Aorta (tissue), 5 donors: ENCODE measurements around the gene ZNF780A. TPM values are rescaled to one million over a fixed set of nuclear protein-coding genes. Genes with fewer than 3 reads are reported as not detected.
"Not testable (repeated sequence)": the region's sequence is repeated elsewhere in the genome, so short reads cannot be mapped to it uniquely, and the experiment has no call there.

Experiments used
- ATAC-seq: fragments of 200-7000 bp; cut with Tn5 transposase; one replicate; pipeline ENCODE4 v1.9.1; 2022; ENCODE audit warnings: moderate library complexity; ENCODE audit not compliant: low FRiP score
- DNase-seq, 2 donors: peaks; one replicate each; pipeline ENCODE4 v3.0.0-alpha.2; 2020
- H3K27ac ChIP-seq, 2 donors: one replicate each; pipeline ENCODE4 v1.5.1; 2013; ENCODE audit warnings: low read length in 2 of 2, mild to moderate bottlenecking in 2 of 2, moderate library complexity in 2 of 2, control low read depth in 1 of 2, inconsistent platforms in 1 of 2, low read depth in 1 of 2
- H3K27me3 ChIP-seq, 2 donors: one replicate each; pipeline ENCODE4 v1.6.1; 2013; ENCODE audit warnings: control low read depth in 1 of 2, low read length in 1 of 2, mild to moderate bottlenecking in 1 of 2, moderate library complexity in 1 of 2; ENCODE audit not compliant: insufficient read depth in 2 of 2, control insufficient read depth in 1 of 2
- H3K36me3 ChIP-seq, 2 donors: one replicate each; pipeline ENCODE4 v1.6.1; 2013; ENCODE audit warnings: control low read depth in 1 of 2, low read length in 1 of 2, mild to moderate bottlenecking in 1 of 2; ENCODE audit not compliant: insufficient read depth in 2 of 2, control insufficient read depth in 1 of 2
- H3K4me1 ChIP-seq, 2 donors: one replicate each; pipeline ENCODE4 v1.6.1; 2013; ENCODE audit warnings: low read length in 2 of 2, control low read depth in 1 of 2, mild to moderate bottlenecking in 1 of 2, moderate library complexity in 1 of 2; ENCODE audit not compliant: insufficient read depth in 2 of 2, control insufficient read depth in 1 of 2
- H3K4me3 ChIP-seq, 2 donors: one replicate each; pipeline ENCODE4 v1.5.1; 2013; ENCODE audit warnings: low read length in 2 of 2, control low read depth in 1 of 2, mild to moderate bottlenecking in 1 of 2
- H3K9me3 ChIP-seq: one replicate; pipeline ENCODE4 v1.6.1; 2013; ENCODE audit warnings: mild to moderate bottlenecking, low read length; ENCODE audit not compliant: control insufficient read depth
- WGBS, 2 donors: extraction: QIAGEN DNeasy Blood & Tissue Kit; methylation state at CpG; one replicate each; pipeline ENCODE4 v1.1.7; 2013; 5-methylcytosine and 5-hydroxymethylcytosine counted together
- intact Hi-C, 2 donors: fragments of 100-400 bp; cut with DNase I; formaldehyde crosslinking; loops; one replicate each; pipeline versions ENCODE4 v1.14.2 to v1.15.0; 2022
- polyA plus RNA-seq, 2 donors: library from polyadenylated mRNA; stranded (reverse); fragments of 200-250 nt; gene quantifications; one replicate each; pipeline ENCODE4 v1.2.3, GENCODE V29; 2013
- total RNA-seq, 2 donors: library from RNA; stranded (reverse); fragmentation: NEBNext Ultra II Directional; extraction: Animal tissue kit (Norgen Biotek cat#: 25700); gene quantifications; one replicate each; pipeline ENCODE4 v1.2.1, GENCODE V29; 2021
- donor health status: healthy with polysubstance abuse.
- donor health status: Bipolar disorder and iron deficiency.
- donor health status: DM: no; HTN: no; CAD: no.
- donor health status: DM: no; HTN: no; CAD: no.
- donor health status: DM: yes; HTN: yes; CAD: no.

ZNF780A gene
- total and polyA plus RNA-seq, 4 donors: 2.1 to 20.4 (median 9.6) TPM

DNA sequence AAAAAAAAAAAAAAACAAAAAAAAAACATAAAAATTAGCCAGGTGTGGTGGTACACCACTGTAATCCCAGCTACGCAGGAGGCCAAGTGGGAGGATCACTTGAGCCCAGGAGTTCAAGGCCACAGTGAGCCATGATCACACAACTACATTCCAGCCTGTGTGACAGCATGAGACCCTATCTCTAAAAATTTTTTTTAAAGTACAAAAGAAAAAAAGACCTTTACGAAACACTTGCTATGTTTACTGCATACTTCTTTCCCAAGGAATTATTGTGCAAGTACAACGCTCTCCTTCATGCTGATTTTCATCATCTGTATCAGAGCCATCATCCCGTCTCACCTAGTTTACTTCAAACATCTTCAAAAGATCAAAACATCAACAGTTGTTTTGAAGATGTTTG, 28.6 kb upstream of the ZNF780A start:
- intact Hi-C loops: no loop called here
- H3K36me3 ChIP-seq: no peaks in the 10 kb centered on the region
- H3K4me3 ChIP-seq: no peak overlapping the region
- no peaks in the 10 kb centered on the region for H3K4me1 ChIP-seq
- H3K9me3 ChIP-seq: no peaks in the 10 kb centered on the region
- DNase-seq (no peak), ATAC-seq (no peak)
- no peaks in the 10 kb centered on the region for H3K27me3 ChIP-seq
- no peak overlapping the region for H3K27ac ChIP-seq
- WGBS, 2 donors: 88 to 93% methylated on average over 4 of the region's 4 CpGs

DNA sequence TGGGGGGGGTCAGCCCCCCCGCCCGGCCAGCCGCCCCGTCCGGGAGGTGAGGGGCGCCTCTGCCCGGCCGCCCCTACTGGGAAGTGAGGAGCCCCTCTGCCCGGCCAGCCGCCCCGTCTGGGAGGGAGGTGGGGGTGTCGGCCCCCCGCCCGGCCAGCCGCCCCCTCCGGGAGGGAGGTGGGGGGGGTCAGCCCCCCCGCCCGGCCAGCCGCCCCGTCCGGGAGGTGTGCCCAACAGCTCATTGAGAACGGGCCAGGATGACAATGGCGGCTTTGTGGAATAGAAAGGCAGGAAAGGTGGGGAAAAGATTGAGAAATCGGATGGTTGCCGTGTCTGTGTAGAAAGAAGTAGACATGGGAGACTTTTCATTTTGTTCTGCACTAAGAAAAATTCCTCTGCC, 27.9 kb upstream of the ZNF780A start:
- H3K4me1 ChIP-seq, ATAC-seq: not testable (repeated sequence)

DNA sequence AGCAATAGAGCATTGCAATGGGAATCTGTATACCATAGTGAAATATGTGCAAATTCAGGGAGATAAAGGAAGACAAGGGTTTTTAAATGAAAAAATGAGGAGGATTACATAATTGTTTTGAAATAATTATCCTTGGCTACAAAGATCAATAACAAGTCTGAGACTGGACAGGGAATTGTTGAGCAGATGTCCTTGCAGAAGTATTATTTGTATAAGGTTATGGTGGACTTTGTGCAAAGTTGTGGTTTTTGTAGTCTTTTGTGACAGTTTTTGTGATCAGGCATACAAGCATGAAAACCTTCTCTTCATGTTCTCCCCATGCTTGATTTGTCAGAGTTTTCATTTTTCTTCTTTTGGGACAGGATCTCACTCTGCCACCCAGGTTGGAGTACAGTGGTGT, 25.3 kb upstream of the ZNF780A start:
- Histone ChIP-seq H3K4me3 (no peak overlapping the region), H3K4me1 (no peaks in the 10 kb centered on the region), H3K27me3 (no peaks in the 10 kb centered on the region), H3K27ac (no peak overlapping the region), H3K36me3 (no peaks in the 10 kb centered on the region), H3K9me3 (no peaks in the 10 kb centered on the region)
- ATAC-seq (no peak), DNase-seq (no peak)
- intact Hi-C loops: no loop called here

More for the DNA sequence above, 27.9 kb upstream of the ZNF780A start:
- DNase-seq, H3K27ac ChIP-seq, H3K4me3 ChIP-seq, H3K36me3 ChIP-seq, intact Hi-C loops, H3K27me3 ChIP-seq, H3K9me3 ChIP-seq: not testable (repeated sequence)
- WGBS, 2 donors: 91 to 92% methylated on average over 8 to 15 of the region's 25 CpGs

DNA sequence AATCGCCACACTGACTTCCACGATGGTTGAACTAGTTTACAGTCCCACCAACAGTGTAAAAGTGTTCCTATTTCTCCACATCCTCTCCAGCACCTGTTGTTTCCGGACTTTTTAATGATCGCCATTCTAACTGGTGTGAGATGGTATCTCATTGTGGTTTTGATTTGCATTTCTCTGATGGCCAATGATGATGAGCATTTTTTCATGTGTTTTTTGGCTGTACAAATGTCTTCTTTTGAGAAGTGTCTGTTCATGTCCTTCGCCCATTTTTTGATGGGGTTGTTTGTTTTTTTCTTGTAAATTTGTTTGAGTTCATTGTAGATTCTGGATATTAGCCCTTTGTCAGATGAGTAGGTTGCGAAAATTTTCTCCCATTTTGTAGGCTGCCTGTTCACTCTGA, 23.4 kb upstream of the ZNF780A start:
- H3K4me1 ChIP-seq, H3K4me3 ChIP-seq, H3K36me3 ChIP-seq, H3K27ac ChIP-seq, intact Hi-C loops, ATAC-seq, H3K27me3 ChIP-seq, H3K9me3 ChIP-seq, DNase-seq: not testable (repeated sequence)
- WGBS, 2 donors: 90 to 95% methylated on average over 1 to 3 of the region's 6 CpGs

DNA sequence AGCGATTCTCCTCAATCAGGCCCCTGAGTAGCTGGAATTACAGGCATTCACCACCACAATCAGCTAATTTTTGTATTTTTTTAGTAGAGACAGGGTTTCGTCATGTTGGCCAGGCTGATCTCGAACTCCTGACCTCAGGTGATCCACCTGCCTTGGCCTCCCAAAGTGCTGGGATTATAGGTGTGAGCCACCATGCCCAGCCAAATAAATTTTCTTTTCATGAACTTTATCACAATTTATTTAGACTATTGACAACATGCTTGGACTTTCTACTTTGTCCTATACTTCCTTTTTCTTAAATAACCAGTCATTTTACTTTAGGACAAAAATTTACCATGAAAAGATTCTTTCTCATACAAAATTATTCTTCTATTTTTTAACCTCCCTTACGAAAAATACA, 21.5 kb upstream of the ZNF780A start:
- H3K36me3 ChIP-seq, H3K4me1 ChIP-seq, DNase-seq, H3K4me3 ChIP-seq, H3K27ac ChIP-seq, H3K9me3 ChIP-seq, H3K27me3 ChIP-seq, ATAC-seq, intact Hi-C loops: not testable (repeated sequence)
- WGBS, 2 donors: 53 to 60% methylated on average over 4 of the region's 4 CpGs

DNA sequence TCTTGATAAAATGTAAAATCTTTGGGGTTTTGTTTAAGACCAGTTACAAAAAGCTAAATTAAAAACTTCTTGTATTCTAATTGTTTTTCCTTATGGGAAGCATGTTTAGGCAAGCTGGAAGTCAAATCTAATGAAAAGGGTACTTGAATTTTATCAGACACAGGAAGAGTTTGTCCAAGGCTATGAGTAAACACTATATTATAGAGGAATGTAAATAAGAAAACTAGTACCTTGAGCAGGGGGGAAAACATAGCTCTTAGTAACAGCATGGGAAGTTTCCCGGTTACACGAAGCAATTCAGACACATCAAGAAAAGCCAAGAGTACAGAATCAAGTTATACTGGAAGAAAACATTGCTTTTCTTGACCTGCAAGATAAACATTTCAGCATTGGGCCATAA, 19.8 kb upstream of the ZNF780A start:
- H3K4me3 ChIP-seq: no peak overlapping the region
- no peaks in the 10 kb centered on the region for H3K9me3 ChIP-seq
- no peak overlapping the region for H3K27ac ChIP-seq
- no peak for DNase-seq
- H3K27me3 ChIP-seq: no peaks in the 10 kb centered on the region
- H3K36me3 ChIP-seq: no peaks in the 10 kb centered on the region
- H3K4me1 ChIP-seq: no peaks in the 10 kb centered on the region
- ATAC-seq: no peak
- 76 to 77% methylated on average over 2 of the region's 2 CpGs for WGBS, 2 donors
- intact Hi-C loops: no loop called here

DNA sequence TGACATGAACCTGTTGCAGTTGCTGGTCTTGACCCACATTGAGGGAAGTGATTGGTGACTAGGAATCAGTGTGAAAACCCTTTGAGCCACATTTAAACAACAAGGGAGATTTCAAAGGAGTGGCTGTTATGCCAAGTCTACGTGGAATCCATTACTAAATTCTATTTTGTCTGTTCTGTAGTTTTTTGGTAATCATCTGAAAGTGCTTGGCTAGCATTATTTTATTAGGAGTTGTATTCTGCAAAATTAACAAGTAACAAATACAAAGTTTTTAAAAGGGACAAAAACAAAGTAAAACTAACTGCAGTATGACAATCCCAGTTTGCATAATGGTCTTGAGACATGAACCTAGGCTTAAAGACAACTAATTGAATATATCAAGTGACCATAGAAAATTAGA, 14.0 kb upstream of the ZNF780A start:
- intact Hi-C loops: no loop called here
- ATAC-seq (no peak), DNase-seq (no peak)
- no peaks in the 10 kb centered on the region for H3K9me3 ChIP-seq
- 48 to 58% methylated on average over 1 of the region's 1 CpG for WGBS, 2 donors
- no peak overlapping the region for H3K4me3 ChIP-seq
- H3K36me3 ChIP-seq: no peaks in the 10 kb centered on the region
- no peaks in the 10 kb centered on the region for H3K4me1 ChIP-seq
- no peak overlapping the region for H3K27ac ChIP-seq
- H3K27me3 ChIP-seq: no peaks in the 10 kb centered on the region

DNA sequence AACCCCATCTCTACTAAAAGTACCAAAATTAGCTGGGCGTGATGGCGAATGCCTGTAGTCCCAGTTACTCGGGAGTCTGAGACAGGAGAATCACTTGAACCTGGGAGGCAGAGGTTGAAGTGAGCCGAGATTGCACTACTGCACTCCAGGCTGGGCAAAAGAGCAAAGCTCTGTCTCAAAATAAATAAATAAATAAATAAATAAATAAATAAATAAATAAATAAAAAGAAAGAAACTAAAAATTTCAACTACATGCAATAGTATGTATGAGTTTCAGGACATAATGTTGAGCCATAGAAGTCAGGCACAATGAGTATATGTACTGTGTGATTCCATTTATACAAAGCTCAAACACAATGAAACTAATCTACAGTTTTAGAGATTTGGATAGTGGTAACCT, 12.9 kb upstream of the ZNF780A start:
- no peaks in the 10 kb centered on the region for H3K9me3 ChIP-seq
- DNase-seq: no peak
- H3K4me3 ChIP-seq: no peak overlapping the region
- intact Hi-C loops: no loop called here
- no peak for ATAC-seq
- H3K36me3 ChIP-seq: no peaks in the 10 kb centered on the region
- H3K27me3 ChIP-seq: no peaks in the 10 kb centered on the region
- 86 to 87% methylated on average over 4 of the region's 4 CpGs for WGBS, 2 donors
- H3K27ac ChIP-seq: no peak overlapping the region
- H3K4me1 ChIP-seq: no peaks in the 10 kb centered on the region

DNA sequence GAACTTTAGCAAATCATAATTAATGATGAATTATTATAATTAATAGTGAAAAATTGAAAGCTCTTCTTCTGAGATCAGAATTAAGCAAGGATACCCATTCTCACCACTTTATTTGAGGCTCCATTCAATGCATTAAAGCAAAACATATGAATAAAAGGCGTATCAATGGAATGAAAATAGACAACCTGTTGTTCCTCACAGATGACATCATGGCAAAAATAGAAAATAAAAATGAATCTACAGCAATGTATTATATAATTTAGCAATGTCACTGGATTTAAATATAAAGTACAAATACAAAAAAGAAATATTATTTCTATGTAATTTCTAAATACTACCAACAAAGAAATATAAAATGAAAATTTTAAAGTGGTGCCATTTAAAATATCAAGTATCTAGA, 11.1 kb upstream of the ZNF780A start:
- intact Hi-C loops: no loop called here
- no peak for ATAC-seq
- Histone ChIP-seq H3K27me3 (no peaks in the 10 kb centered on the region), H3K9me3 (no peaks in the 10 kb centered on the region), H3K27ac (no peak overlapping the region), H3K36me3 (no peaks in the 10 kb centered on the region), H3K4me3 (no peak overlapping the region), H3K4me1 (no peaks in the 10 kb centered on the region)
- WGBS, 2 donors: 71 to 79% methylated on average over 1 of the region's 1 CpG
- DNase-seq: no peak
